HG03060 (cell line): ENCODE results near the gene BCL7B.
"Not testable (repeated sequence)": the region's sequence is repeated elsewhere in the genome, so short reads cannot be mapped to it uniquely, and the experiment has no call there.

Experiments used
- ATAC-seq: cut with Tn5 transposase; IDR thresholded peaks from one replicate; pipeline ENCODE4 v1.9.1; 2021; ENCODE audit warnings: low read depth, moderate number of reproducible peaks; ENCODE audit not compliant: unreplicated experiment

The BCL7B gene

GRCh38 chr7:73573276-73573675, 15.8 kb upstream of the BCL7B start:
- ATAC-seq = no peak

- ATAC-seq = no peak
Measured at GRCh38 chr7:73572767-73573186, 15.3 kb upstream of the BCL7B start.

DNA sequence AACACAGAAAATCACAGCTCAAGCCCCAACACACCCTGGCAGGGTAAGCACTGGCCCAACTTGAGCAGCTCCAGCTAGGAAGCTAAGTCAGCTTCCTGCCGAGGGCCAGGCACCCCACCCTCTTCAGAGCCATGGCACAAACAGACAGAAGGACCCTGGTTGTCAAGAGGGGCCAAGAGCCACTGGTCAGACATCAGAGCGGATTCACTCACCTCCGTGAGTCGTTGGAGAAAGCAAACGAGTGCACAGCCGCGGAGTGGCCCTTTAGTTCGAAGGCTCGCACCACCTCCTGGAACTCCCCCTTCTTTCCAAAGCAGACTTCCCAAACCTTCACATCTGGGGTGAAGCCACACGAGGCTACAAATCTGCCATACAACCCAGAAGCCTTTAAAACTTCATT, 13.5 kb upstream of the BCL7B start:
- no peak for ATAC-seq

GRCh38 chr7:73570521-73570920, 13.0 kb upstream of the BCL7B start:
- ATAC-seq = no peak

GRCh38 chr7:73569042-73569608, 11.6 kb upstream of the BCL7B start:
- no peak for ATAC-seq

DNA sequence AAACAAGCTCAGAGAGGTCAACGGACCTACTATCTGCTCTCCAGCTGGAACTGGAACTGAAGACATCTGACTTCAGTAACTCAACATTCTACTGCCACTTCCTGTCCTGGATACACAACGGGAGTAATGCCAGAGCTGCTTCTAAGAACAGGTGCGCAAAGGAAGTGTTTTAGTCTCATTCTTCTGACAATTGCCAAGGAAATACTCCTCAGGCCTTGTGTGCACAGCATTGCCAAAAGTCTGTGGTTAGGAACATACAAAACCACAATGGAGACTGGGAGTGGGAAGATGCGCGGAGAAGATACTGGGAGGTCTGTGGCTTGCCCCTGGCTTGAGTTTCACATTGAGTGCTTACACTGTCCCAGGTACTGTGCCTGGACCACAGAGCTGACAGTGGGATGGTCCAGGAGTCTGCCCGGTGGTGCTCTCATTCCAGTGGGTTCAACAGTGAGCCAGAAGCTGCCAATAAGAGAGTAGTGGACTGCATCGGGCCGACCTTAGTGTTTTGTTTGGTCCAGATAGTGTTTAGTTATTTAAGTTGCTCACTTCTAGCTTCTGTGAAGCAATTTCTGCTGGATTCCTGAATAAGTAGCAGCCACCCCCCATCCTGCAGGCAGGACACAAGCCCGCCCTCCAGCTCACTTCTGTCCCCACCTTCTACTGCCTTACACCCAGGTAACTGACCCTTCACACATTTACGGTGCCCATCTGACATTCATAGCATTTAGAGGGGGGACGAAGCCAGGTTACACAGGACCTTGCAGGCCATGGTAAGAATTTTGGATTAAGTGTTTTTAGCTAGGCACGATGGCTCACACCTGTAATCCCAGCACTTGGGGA, 10.6 kb upstream of the BCL7B start:
- ATAC-seq = no peak

DNA sequence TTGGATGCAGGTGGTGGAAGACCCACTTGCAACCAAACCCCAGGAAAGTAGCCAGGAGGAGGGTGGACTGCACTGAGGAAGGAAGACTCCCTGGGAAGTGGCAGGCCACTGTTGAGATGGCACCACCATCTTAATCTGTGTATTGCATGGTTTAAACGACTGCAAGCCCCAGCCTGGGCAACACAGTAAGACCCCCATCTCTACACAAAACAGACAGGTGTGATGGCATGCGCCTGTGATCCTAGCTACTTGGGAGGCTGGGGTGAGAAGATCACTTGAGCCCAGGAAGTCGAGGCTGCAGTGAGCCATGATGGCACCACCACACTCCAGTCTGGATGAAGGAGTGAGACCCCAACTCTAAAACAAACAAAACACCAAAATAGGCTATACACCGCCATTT, 9.7 kb upstream of the BCL7B start:
- ATAC-seq = no peak

DNA sequence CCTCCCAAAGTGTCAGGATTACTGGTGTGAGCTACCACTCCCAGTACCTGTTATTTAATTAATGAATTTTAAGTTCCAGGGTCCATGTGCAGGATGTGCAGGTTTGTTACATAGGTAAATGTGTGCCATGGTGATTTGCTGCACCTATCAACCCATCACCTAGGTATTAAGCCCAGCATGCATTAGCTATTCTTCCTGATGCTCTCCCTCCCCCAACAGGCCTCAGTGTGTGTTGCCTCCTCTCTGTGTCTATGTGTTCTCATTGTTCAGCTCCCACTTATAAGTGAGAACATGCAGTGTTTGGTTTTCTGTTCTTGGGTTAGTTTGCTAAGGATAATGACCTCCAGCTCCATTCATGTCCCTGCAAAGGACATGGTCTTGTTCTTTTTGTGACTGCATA, 8.9 kb upstream of the BCL7B start:
- ATAC-seq = not testable (repeated sequence)

DNA sequence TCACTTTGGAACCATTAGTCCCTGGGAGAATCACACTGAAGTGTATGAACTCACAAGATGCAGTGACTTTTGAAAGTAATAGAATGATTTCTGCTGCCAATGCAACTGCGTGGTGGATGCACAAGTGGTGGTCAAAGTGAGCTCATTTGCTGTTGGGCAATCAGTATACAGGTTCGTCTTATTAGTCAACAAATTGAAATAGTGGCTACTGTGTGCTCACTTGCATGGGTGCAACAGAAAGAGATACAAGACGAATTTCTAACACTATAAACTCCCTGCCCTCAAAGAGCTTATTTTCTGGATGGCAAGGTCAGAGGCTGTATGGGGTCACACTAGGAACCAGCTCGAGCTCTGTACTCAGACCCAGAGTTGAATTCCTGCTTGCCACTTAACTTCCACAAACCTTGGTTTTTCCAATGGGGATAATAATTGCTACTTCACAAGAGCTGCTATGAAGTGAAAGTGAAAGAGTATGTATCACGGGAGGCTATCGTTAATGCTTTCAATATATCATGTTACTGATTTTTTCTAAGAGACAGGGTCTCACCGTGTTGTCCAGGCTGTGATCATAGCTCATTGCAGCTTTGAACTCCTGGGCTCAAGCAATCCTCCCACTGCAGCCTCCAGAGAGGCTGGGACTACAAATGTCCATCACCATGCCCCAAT, 8.3 kb upstream of the BCL7B start:
- ATAC-seq = no peak

GRCh38 chr7:73560109-73560835, 2.8 kb upstream of the BCL7B start:
- no peak for ATAC-seq

DNA sequence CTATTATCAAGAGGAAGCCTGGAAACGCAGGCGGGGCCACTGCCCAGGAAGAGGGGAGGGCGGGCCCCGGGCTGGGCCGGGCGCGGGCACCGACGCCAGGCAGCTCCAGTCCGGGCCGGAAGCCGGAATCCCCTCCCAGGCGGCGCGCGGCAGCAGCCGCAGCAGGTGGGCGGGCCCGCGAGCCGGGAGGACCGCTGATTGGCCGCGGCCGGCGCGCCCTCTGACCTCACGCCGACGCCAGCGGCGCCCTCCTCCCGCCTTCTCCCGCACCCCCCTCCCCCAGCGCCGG, 438 bp downstream of the BCL7B start:
- ATAC-seq = no peak

- ATAC-seq = no peak
Measured at GRCh38 chr7:73556208-73557107, 1.0 kb downstream of the BCL7B start.

- no peak for ATAC-seq
Measured at GRCh38 chr7:73555411-73555982, 2.0 kb downstream of the BCL7B start.

GRCh38 chr7:73550093-73550492, 7.4 kb downstream of the BCL7B start:
- not testable (repeated sequence) for ATAC-seq

DNA sequence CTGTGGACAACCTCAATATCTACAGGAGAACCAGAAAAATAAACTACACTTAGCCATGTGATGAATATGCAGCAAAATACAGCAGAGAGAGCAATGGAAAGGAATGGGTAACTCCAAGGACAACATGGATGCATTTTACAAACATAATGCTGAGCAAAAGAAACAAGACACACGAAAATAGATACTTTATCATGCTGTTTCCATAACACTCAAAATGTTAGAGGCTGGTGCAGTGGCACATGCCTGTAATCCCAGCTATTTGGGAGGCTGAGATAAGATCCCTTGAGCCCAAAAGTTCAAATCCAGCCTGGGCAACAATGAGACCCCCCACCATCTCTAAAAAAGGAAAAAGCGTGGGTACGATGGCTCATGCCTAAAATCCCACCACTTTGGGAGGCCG, 8.3 kb downstream of the BCL7B start:
- no peak for ATAC-seq

DNA sequence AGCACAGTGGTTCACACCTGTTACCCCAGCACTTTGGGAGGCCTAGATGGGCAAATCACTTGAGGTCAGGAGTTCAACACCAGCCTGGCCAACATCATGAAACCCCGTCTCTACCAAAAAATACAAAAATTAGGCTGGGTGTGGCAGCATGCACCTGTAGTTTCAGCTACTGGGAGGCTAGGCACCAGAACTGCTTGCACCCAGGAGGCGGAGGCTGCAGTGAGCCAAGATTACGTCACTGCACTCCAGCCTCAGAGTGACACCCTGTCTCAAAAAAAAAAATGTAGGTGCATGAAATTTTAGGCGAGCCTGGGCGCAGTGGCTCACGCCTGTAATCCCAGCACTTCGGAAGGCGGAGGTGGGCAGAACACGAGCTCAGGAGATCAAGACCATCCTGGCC, 9.6 kb downstream of the BCL7B start:
- no peak for ATAC-seq

- no peak for ATAC-seq
Measured at GRCh38 chr7:73544678-73545077, 12.8 kb downstream of the BCL7B start.

GRCh38 chr7:73541722-73542121, 15.8 kb downstream of the BCL7B start:
- no peak for ATAC-seq

GRCh38 chr7:73539709-73540108, 17.8 kb downstream of the BCL7B start:
- ATAC-seq = no peak

DNA sequence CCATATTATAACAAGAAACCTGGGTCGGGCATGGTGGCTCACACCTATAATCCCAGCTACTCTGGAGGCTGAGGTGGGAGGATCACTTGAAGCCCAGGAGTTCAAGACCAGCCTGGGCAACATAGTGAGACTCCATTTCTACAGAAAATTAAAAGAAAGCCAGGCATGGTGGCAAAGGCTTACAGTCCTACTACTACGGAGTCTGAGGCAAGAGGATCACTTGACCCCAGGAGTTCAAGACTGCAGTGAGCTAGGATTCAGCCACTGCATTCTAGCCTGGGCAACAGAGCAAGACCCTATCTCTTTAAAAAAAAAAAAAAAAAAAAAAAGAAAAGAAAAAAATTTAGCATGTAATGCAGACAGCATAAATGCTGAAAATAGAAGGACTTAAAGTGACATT, 19.0 kb downstream of the BCL7B start:
- ATAC-seq = not testable (repeated sequence)
